Stimulated activated naive CD4-positive, alpha-beta T cell (primary cell): Measurements from ENCODE around the gene SYDE2.
"Not testable (repeated sequence)": the region's sequence is repeated elsewhere in the genome, so short reads cannot be mapped to it uniquely, and the experiment has no call there.

ENCODE experiments used
- DNase-seq, 6 experiments: peaks; one replicate each; lab custom pipeline; 2025; lab: John Stamatoyannopoulos, UW

SYDE2 gene

GRCh38 chr1:85200463-85201339 is at the start of gene SYDE2:
TSS of gene SYDE2 (minus strand) at chr1:85201016. CDS start at chr1:85200996, 20 bp downstream.
- peak; percentile 73 to 95 (median 88) for DNase-seq

- not testable (repeated sequence) for DNase-seq
Measured at GRCh38 chr1:85249042-85249441, 48.2 kb upstream of the SYDE2 start.

GRCh38 chr1:85245891-85246290 is 45.1 kb upstream of the SYDE2 start:
- no peak for DNase-seq

GRCh38 chr1:85245456-85245855 is 44.6 kb upstream of the SYDE2 start:
- no peak for DNase-seq

- no peak for DNase-seq
Measured at GRCh38 chr1:85244271-85245061, 43.6 kb upstream of the SYDE2 start.

- no peak for DNase-seq
Measured at GRCh38 chr1:85243372-85243771, 42.6 kb upstream of the SYDE2 start.

GRCh38 chr1:85240643-85241042 is 39.8 kb upstream of the SYDE2 start:
- DNase-seq, result peak in 2 of 6 experiments; percentile 14 to 22

- DNase-seq, result peak in 1 of 6 experiments; percentile 22
Measured at GRCh38 chr1:85240174-85240601, 39.4 kb upstream of the SYDE2 start.

GRCh38 chr1:85237613-85238012 is 36.8 kb upstream of the SYDE2 start:
- no peak for DNase-seq

- peak in 1 of 6 experiments; percentile 15 for DNase-seq
Measured at GRCh38 chr1:85230305-85230977, 29.6 kb upstream of the SYDE2 start.

- DNase-seq, result no peak
Measured at GRCh38 chr1:85229574-85230097, 28.8 kb upstream of the SYDE2 start.

- no peak for DNase-seq
Measured at GRCh38 chr1:85228972-85229371, 28.2 kb upstream of the SYDE2 start.

GRCh38 chr1:85225624-85226380 is 25.0 kb upstream of the SYDE2 start:
- DNase-seq, result no peak

- no peak for DNase-seq
Measured at GRCh38 chr1:85224734-85225623, 24.2 kb upstream of the SYDE2 start.

GRCh38 chr1:85224295-85224694 is 23.5 kb upstream of the SYDE2 start:
- DNase-seq, result no peak

- DNase-seq, result no peak
Measured at GRCh38 chr1:85223334-85223733, 22.5 kb upstream of the SYDE2 start.

GRCh38 chr1:85220756-85221201 is 20.0 kb upstream of the SYDE2 start:
- no peak for DNase-seq

GRCh38 chr1:85219853-85220610 is 19.2 kb upstream of the SYDE2 start:
- no peak for DNase-seq

GRCh38 chr1:85216697-85217096 is 15.9 kb upstream of the SYDE2 start:
- no peak for DNase-seq
